HepG2 (cell line): Measurements from ENCODE around the gene IMPDH2. TPM values are rescaled to one million over a fixed set of nuclear protein-coding genes. Genes with fewer than 3 reads are reported as not detected.

Experiments used
- JUND ChIP-seq: sonication (generic); formaldehyde crosslinking; IDR thresholded peaks from 2 replicates; pipeline ENCODE4 v1.8.0; 2022; ENCODE audit warnings: mild to moderate bottlenecking, missing genetic modification reagents
- KDM4B ChIP-seq: sonication (generic); formaldehyde crosslinking; IDR thresholded peaks from 2 replicates; pipeline ENCODE4 v1.4.0; 2020; ENCODE audit warnings: missing genetic modification reagents
- MBD4 ChIP-seq: IDR thresholded peaks from 2 replicates; pipeline ENCODE4 v1.6.1; 2012; ENCODE audit warnings: low read length, inconsistent platforms, borderline replicate concordance
- MED8 ChIP-seq: sonication (generic); formaldehyde crosslinking; IDR thresholded peaks from 2 replicates; pipeline ENCODE4 v1.8.1; 2023; ENCODE audit warnings: mild to moderate bottlenecking, missing genetic modification reagents; ENCODE audit not compliant: insufficient replicate concordance
- MLLT10 ChIP-seq: sonication (generic); formaldehyde crosslinking; IDR thresholded peaks from 2 replicates; pipeline ENCODE4 v1.4.0; 2020; ENCODE audit warnings: missing genetic modification reagents
- NCOA5 ChIP-seq: sonication (generic); formaldehyde crosslinking; IDR thresholded peaks from 2 replicates; pipeline ENCODE4 v1.4.0; 2020; ENCODE audit warnings: missing genetic modification reagents
- NFE2L1 ChIP-seq: sonication (generic); formaldehyde crosslinking; IDR thresholded peaks from 2 replicates; pipeline ENCODE4 v1.4.0; 2020; ENCODE audit warnings: missing genetic modification reagents, mild to moderate bottlenecking, borderline replicate concordance
- REPIN1 ChIP-seq: sonication (generic); formaldehyde crosslinking; IDR thresholded peaks from 2 replicates; pipeline ENCODE4 v1.8.0; 2022; ENCODE audit warnings: missing genetic modification reagents, low read depth, mild to moderate bottlenecking, borderline replicate concordance
- SIN3B ChIP-seq: fragments of 150-350 bp; IDR thresholded peaks from 2 replicates; pipeline ENCODE4 v1.6.1; 2014; ENCODE audit warnings: low read length
- SMAD1 ChIP-seq: sonication (generic); formaldehyde crosslinking; IDR thresholded peaks from 2 replicates; pipeline ENCODE4 v1.4.0; 2020; ENCODE audit warnings: missing genetic modification reagents, low read depth, mild to moderate bottlenecking, borderline replicate concordance
- SP2 ChIP-seq: sonication (generic); formaldehyde crosslinking; IDR thresholded peaks from 2 replicates; pipeline ENCODE4 v1.5.1; 2020; ENCODE audit warnings: mild to moderate bottlenecking, missing genetic modification reagents
- ZFP1 ChIP-seq: IDR thresholded peaks from 2 replicates; pipeline ENCODE4 v1.6.1; 2016
- ZNF367 ChIP-seq: sonication (generic); formaldehyde crosslinking; IDR thresholded peaks from 2 replicates; pipeline ENCODE4 v1.4.0; 2020; ENCODE audit warnings: missing genetic modification reagents, borderline replicate concordance
- ZNF782 ChIP-seq: sonication (generic); formaldehyde crosslinking; IDR thresholded peaks from 2 replicates; pipeline ENCODE4 v1.4.0; 2020; ENCODE audit warnings: missing genetic modification reagents, mild to moderate bottlenecking, borderline replicate concordance
- ZSCAN30 ChIP-seq: sonication (generic); formaldehyde crosslinking; IDR thresholded peaks from 2 replicates; pipeline ENCODE4 v1.5.0; 2020; ENCODE audit warnings: mild to moderate bottlenecking, missing genetic modification reagents
- polyA plus RNA-seq, 8 experiments: library from polyadenylated mRNA; depleted of rRNA in 3 of 8; stranded (reverse) in 7 of 8; unstranded in 1 of 8; fragments of >200 nt; fragmentation: Illumina TruSeq in 4 of 8; extraction: Trizol in 4 of 8; gene quantifications; 2 replicates each; pipeline versions ENCODE4 v1.2.1 to v1.2.3, GENCODE V29; 2011 to 2016; ENCODE audit warnings: low read depth in 4 of 8, missing spikeins in 1 of 8, mixed read lengths in 1 of 8; ENCODE audit not compliant: insufficient read depth in 1 of 8
- total RNA-seq, 5 experiments: library from RNA; depleted of rRNA; stranded (reverse); fragments of >200 nt; fragmentation: Illumina TruSeq; extraction: Trizol; gene quantifications; 2 replicates each; pipeline ENCODE4 v1.2.3, GENCODE V29; 2016; ENCODE audit warnings: low read depth in 1 of 5
- TF ChIP-seq, protein P1 (sequence below), 2 experiments: fragments of 450-650 bp in 1 of 2; sonication (generic) in 1 of 2; formaldehyde crosslinking in 1 of 2; IDR thresholded peaks; 2 replicates each; pipeline versions ENCODE4 v1.6.1 to v1.8.0; 2016 to 2022; ENCODE audit warnings: antibody characterized with exemption in 1 of 2, mild to moderate bottlenecking in 1 of 2, missing genetic modification reagents in 1 of 2
- TF ChIP-seq, protein P2 (sequence below): sonication (generic); formaldehyde crosslinking; IDR thresholded peaks from 2 replicates; pipeline ENCODE4 v1.4.0; 2020; ENCODE audit warnings: mild to moderate bottlenecking, missing genetic modification reagents
- TF ChIP-seq, protein P3 (sequence below): sonication (generic); formaldehyde crosslinking; IDR thresholded peaks from 2 replicates; pipeline ENCODE4 v1.5.0; 2020; ENCODE audit warnings: missing genetic modification reagents, mild to moderate bottlenecking, borderline replicate concordance

IMPDH2 gene
- total and polyA plus RNA-seq, 2 of the 13 experiments (the other 11 are each of a cell fraction or from before 2014, with no cell fraction given), result 248 to 260 TPM

DNA sequence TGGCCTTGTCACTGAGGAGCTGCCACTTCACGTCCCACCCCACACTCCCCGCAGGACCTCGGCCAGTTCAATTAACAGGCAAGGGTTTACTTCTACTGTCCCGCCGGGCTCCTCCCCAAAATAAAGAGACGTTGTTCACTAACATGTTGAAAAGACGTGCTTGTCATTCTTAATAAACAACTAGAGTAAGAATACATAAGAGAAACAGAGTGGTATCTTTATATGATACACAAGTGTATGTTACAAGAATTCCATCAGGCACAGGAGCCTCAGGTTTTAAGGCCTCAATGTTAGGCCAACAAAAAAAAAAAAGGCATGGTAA is 326 bp upstream of the IMPDH2 start (continued):
- TF ChIP-seq, protein P1, sequence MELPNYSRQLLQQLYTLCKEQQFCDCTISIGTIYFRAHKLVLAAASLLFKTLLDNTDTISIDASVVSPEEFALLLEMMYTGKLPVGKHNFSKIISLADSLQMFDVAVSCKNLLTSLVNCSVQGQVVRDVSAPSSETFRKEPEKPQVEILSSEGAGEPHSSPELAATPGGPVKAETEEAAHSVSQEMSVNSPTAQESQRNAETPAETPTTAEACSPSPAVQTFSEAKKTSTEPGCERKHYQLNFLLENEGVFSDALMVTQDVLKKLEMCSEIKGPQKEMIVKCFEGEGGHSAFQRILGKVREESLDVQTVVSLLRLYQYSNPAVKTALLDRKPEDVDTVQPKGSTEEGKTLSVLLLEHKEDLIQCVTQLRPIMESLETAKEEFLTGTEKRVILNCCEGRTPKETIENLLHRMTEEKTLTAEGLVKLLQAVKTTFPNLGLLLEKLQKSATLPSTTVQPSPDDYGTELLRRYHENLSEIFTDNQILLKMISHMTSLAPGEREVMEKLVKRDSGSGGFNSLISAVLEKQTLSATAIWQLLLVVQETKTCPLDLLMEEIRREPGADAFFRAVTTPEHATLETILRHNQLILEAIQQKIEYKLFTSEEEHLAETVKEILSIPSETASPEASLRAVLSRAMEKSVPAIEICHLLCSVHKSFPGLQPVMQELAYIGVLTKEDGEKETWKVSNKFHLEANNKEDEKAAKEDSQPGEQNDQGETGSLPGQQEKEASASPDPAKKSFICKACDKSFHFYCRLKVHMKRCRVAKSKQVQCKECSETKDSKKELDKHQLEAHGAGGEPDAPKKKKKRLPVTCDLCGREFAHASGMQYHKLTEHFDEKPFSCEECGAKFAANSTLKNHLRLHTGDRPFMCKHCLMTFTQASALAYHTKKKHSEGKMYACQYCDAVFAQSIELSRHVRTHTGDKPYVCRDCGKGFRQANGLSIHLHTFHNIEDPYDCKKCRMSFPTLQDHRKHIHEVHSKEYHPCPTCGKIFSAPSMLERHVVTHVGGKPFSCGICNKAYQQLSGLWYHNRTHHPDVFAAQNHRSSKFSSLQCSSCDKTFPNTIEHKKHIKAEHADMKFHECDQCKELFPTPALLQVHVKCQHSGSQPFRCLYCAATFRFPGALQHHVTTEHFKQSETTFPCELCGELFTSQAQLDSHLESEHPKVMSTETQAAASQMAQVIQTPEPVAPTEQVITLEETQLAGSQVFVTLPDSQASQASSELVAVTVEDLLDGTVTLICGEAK (IDR thresholded peaks at IDR 0.05), result no peak
- TF ChIP-seq, protein P1 (CRISPR knock-in tag; IDR thresholded peaks at IDR 0.05), result no peak
- TF ChIP-seq KDM4B (CRISPR knock-in tag) (no peak), JUND (CRISPR knock-in tag) (0 out of 2 replicates have a peak, but pooled peaks have one; percentile 0), NCOA5 (CRISPR knock-in tag) (no peak), REPIN1 (CRISPR knock-in tag) (no peak), ZNF367 (CRISPR knock-in tag) (no peak), NFE2L1 (CRISPR knock-in tag) (no peak), ZNF782 (CRISPR knock-in tag) (peak; percentile 1; the same call in 1 of the 2 replicates), ZFP1 (CRISPR knock-in tag) (no peak), MED8 (no peak), SIN3B (no peak), MBD4 (no peak), SP2 (CRISPR knock-in tag) (no peak), SMAD1 (CRISPR knock-in tag) (no peak), MLLT10 (CRISPR knock-in tag) (no peak), ZSCAN30 (no peak)
- TF ChIP-seq, protein P2, sequence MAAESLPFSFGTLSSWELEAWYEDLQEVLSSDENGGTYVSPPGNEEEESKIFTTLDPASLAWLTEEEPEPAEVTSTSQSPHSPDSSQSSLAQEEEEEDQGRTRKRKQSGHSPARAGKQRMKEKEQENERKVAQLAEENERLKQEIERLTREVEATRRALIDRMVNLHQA (CRISPR knock-in tag), result no peak
- TF ChIP-seq, protein P3, sequence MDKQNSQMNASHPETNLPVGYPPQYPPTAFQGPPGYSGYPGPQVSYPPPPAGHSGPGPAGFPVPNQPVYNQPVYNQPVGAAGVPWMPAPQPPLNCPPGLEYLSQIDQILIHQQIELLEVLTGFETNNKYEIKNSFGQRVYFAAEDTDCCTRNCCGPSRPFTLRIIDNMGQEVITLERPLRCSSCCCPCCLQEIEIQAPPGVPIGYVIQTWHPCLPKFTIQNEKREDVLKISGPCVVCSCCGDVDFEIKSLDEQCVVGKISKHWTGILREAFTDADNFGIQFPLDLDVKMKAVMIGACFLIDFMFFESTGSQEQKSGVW (CRISPR knock-in tag), result no peak
